ENCODE results near the gene ADAMTS14.
A peak's percentile ranks its signal among the peaks of the same experiment; 100 is the strongest.
"Not testable (repeated sequence)": the region's sequence is repeated elsewhere in the genome, so short reads cannot be mapped to it uniquely, and the experiment has no call there.

The ADAMTS14 gene

GRCh38 chr10:70672165-70673042 is at the start of gene ADAMTS14:
Gene ADAMTS14 (plus strand): TSS chr10:70672506. CDS start chr10:70672803, 297 bp downstream.
- peak in 1 of 2 donors; percentile 3 for DNase-seq

GRCh38 chr10:70622541-70622940 is 49.8 kb upstream of the ADAMTS14 start:
- DNase-seq: no peak

- DNase-seq: no peak
These were observed 49.1 kb upstream of the ADAMTS14 start for GRCh38 chr10:70622981-70623844.

- DNase-seq: no peak
These were observed 46.2 kb upstream of the ADAMTS14 start for GRCh38 chr10:70626056-70626455.

GRCh38 chr10:70629338-70629737 is 43.0 kb upstream of the ADAMTS14 start:
- no peak for DNase-seq

- DNase-seq: not testable (repeated sequence)
These were observed 40.6 kb upstream of the ADAMTS14 start for GRCh38 chr10:70631735-70632134.

GRCh38 chr10:70634011-70634410 is 38.3 kb upstream of the ADAMTS14 start:
- DNase-seq: no peak

GRCh38 chr10:70634515-70634914 is 37.8 kb upstream of the ADAMTS14 start:
- DNase-seq: not testable (repeated sequence)

- not testable (repeated sequence) for DNase-seq
These were observed 32.5 kb upstream of the ADAMTS14 start for GRCh38 chr10:70639640-70640383.

GRCh38 chr10:70643272-70643671 is 29.0 kb upstream of the ADAMTS14 start:
- not testable (repeated sequence) for DNase-seq

- DNase-seq: not testable (repeated sequence)
These were observed 27.3 kb upstream of the ADAMTS14 start for GRCh38 chr10:70644959-70645358.

GRCh38 chr10:70647086-70647485 is 25.2 kb upstream of the ADAMTS14 start:
- no peak for DNase-seq

GRCh38 chr10:70648427-70648826 is 23.9 kb upstream of the ADAMTS14 start:
- DNase-seq: no peak

GRCh38 chr10:70649526-70649925 is 22.8 kb upstream of the ADAMTS14 start:
- no peak for DNase-seq

GRCh38 chr10:70650104-70650503 is 22.2 kb upstream of the ADAMTS14 start:
- no peak for DNase-seq

GRCh38 chr10:70650718-70651117 is 21.6 kb upstream of the ADAMTS14 start:
- no peak for DNase-seq

- DNase-seq: no peak
These were observed 20.6 kb upstream of the ADAMTS14 start for GRCh38 chr10:70651661-70652060.

- no peak for DNase-seq
These were observed 19.3 kb upstream of the ADAMTS14 start for GRCh38 chr10:70652761-70653657.

GRCh38 chr10:70655316-70655715 is 17.0 kb upstream of the ADAMTS14 start:
- DNase-seq: no peak

GRCh38 chr10:70656489-70656888 is 15.8 kb upstream of the ADAMTS14 start:
- DNase-seq: no peak

GRCh38 chr10:70657041-70657440 is 15.3 kb upstream of the ADAMTS14 start:
- no peak for DNase-seq
